Parathyroid adenoma (tissue), 2 donors: ENCODE measurements around the gene VIT.

Experiments
- H2AFZ ChIP-seq: fragments of 300-600 bp; sonication (generic); one replicate; pipeline ENCODE4 v1.7.0; 2017; ENCODE audit warnings: antibody characterized with exemption, mild to moderate bottlenecking
- H3K27ac ChIP-seq: fragments of 300-600 bp; sonication (generic); one replicate; pipeline ENCODE4 v1.7.0; 2017
- H3K27me3 ChIP-seq: fragments of 300-600 bp; sonication (generic); one replicate; pipeline ENCODE4 v1.7.0; 2017; ENCODE audit warnings: low read length; ENCODE audit not compliant: control insufficient read depth, insufficient read depth
- H3K36me3 ChIP-seq: fragments of 300-600 bp; sonication (generic); one replicate; pipeline ENCODE4 v1.7.0; 2017; ENCODE audit warnings: low read length; ENCODE audit not compliant: control insufficient read depth, insufficient read depth
- H3K4me1 ChIP-seq: fragments of 300-600 bp; sonication (generic); one replicate; pipeline ENCODE4 v1.7.0; 2017; ENCODE audit warnings: control low read depth
- H3K4me2 ChIP-seq: fragments of 300-600 bp; sonication (generic); one replicate; pipeline ENCODE4 v1.7.0; 2017; ENCODE audit warnings: low read length
- H3K4me3 ChIP-seq: fragments of 300-600 bp; sonication (generic); one replicate; pipeline ENCODE4 v1.7.0; 2017; ENCODE audit warnings: low read depth, low read length
- H3K79me2 ChIP-seq: fragments of 300-600 bp; sonication (generic); one replicate; pipeline ENCODE4 v1.7.0; 2017; ENCODE audit warnings: control low read depth
- H3K9ac ChIP-seq: fragments of 300-600 bp; sonication (generic); one replicate; pipeline ENCODE4 v1.7.0; 2017; ENCODE audit warnings: mild to moderate bottlenecking
- H3K9me3 ChIP-seq: fragments of 300-600 bp; sonication (generic); one replicate; pipeline ENCODE4 v1.7.0; 2017; ENCODE audit warnings: low read length; ENCODE audit not compliant: control insufficient read depth
- TF ChIP-seq, protein P1 (sequence below): fragments of 300-600 bp; sonication (generic); IDR thresholded peaks from one replicate; pipeline ENCODE4 v1.7.0; 2017; ENCODE audit warnings: antibody characterized with exemption, mild to moderate bottlenecking
- donor health status: primary hyperparathyroidism.

The VIT gene

DNA sequence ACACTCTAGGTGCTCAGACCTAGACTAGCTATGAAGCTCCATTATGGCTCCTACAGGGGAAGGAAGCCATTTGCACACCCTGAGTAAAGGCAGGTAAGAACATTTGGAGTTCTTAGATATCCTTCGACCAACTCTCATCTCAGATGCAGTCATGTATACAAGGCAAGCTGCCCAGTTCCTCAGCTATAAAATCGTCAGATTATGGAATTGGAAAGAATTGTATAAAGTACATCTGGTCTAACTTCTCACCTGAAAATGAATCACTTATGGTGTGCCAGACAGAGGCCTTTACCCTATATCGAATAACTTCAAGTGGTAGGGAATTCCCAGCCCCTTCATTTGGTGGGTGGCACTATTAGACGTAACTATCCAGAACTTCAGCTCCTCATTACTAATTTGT, 79.3 kb downstream of the VIT start:
- Histone ChIP-seq H3K36me3 (no peaks in the 10 kb centered on the region), H3K27me3 (no peaks in the 10 kb centered on the region), H3K79me2 (no peaks in the 10 kb centered on the region), H3K4me3 (no peak overlapping the region), H3K4me1 (no peaks in the 10 kb centered on the region), H3K9ac (no peak overlapping the region), H3K27ac (no peak overlapping the region), H3K4me2 (no peak overlapping the region), H2AFZ (no peak overlapping the region), H3K9me3 (no peaks in the 10 kb centered on the region)
- TF ChIP-seq, protein P1, sequence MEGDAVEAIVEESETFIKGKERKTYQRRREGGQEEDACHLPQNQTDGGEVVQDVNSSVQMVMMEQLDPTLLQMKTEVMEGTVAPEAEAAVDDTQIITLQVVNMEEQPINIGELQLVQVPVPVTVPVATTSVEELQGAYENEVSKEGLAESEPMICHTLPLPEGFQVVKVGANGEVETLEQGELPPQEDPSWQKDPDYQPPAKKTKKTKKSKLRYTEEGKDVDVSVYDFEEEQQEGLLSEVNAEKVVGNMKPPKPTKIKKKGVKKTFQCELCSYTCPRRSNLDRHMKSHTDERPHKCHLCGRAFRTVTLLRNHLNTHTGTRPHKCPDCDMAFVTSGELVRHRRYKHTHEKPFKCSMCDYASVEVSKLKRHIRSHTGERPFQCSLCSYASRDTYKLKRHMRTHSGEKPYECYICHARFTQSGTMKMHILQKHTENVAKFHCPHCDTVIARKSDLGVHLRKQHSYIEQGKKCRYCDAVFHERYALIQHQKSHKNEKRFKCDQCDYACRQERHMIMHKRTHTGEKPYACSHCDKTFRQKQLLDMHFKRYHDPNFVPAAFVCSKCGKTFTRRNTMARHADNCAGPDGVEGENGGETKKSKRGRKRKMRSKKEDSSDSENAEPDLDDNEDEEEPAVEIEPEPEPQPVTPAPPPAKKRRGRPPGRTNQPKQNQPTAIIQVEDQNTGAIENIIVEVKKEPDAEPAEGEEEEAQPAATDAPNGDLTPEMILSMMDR = no peak

DNA sequence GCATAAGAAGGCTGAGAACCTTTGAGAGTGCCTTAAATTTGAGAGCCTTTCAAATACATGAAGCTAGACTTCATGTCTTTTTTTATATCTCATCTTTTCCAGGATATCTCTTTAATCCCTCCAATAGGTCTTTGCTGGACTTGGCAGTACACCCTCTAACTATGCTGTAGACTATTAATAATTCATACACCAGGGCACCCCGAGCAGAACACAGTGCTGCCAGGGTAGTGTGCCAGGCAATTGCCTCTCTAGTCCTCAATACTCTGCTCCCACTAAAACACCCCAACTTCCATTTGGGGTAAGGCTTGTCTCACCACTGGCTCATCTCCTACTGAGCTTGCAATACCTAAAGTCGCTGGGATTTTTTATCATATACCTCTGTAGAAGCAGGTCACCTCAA, 80.8 kb downstream of the VIT start:
- H3K27ac ChIP-seq = no peak overlapping the region
- no peak overlapping the region for H3K9ac ChIP-seq
- H3K9me3 ChIP-seq = no peaks in the 10 kb centered on the region
- TF ChIP-seq, protein P1 = no peak
- H3K36me3 ChIP-seq = no peaks in the 10 kb centered on the region
- H3K4me1 ChIP-seq = no peaks in the 10 kb centered on the region
- H3K27me3 ChIP-seq = no peaks in the 10 kb centered on the region
- no peak overlapping the region for H3K4me2 ChIP-seq
- no peak overlapping the region for H2AFZ ChIP-seq
- no peak overlapping the region for H3K4me3 ChIP-seq
- H3K79me2 ChIP-seq = no peaks in the 10 kb centered on the region

DNA sequence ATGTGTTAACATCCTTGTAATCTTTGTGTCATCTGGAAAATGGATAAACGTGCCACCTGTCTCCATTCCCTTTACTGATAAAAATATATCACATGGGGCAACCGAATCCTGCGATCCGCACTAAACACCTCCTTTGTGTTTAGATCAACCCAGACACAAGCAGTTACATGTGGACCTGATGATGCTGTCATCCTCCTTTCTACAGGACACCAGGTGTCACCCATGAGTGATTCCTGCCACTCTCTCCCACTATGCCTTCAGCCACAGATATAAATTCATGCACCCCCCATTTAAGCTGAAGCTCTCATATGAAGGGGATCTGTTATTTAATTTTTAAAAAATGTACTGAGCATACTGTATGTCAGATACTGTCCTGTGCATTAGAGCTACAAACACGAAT, 81.3 kb downstream of the VIT start:
- H3K4me3 ChIP-seq = no peak overlapping the region
- no peaks in the 10 kb centered on the region for H3K27me3 ChIP-seq
- TF ChIP-seq, protein P1 = no peak
- H3K4me1 ChIP-seq = no peaks in the 10 kb centered on the region
- no peaks in the 10 kb centered on the region for H3K36me3 ChIP-seq
- no peak overlapping the region for H2AFZ ChIP-seq
- H3K27ac ChIP-seq = no peak overlapping the region
- no peaks in the 10 kb centered on the region for H3K9me3 ChIP-seq
- no peak overlapping the region for H3K4me2 ChIP-seq
- no peaks in the 10 kb centered on the region for H3K79me2 ChIP-seq
- H3K9ac ChIP-seq = no peak overlapping the region

DNA sequence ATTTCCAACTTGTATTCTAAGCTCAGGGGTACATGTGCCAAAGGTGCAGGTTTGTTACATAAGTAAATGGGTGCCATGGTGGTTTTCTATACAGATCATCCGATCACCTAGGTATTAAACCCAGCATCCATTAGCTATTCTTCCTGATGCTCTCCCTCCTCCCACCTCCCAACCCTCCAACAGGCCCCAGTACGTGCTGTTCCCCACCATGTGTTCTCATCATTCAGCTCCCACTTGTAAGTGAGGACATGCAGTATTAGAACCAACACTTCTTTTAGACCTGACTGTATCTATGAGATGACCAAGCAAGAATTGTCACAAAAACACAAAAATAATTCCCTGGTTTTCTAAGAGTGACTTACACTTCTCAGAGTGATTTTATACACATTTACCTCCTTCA, 83.0 kb downstream of the VIT start:
- no peak overlapping the region for H3K4me3 ChIP-seq
- TF ChIP-seq, protein P1 = no peak
- H3K27ac ChIP-seq = no peak overlapping the region
- no peaks in the 10 kb centered on the region for H3K4me1 ChIP-seq
- no peak overlapping the region for H3K9ac ChIP-seq
- H3K9me3 ChIP-seq = no peaks in the 10 kb centered on the region
- no peaks in the 10 kb centered on the region for H3K36me3 ChIP-seq
- no peaks in the 10 kb centered on the region for H3K27me3 ChIP-seq
- no peaks in the 10 kb centered on the region for H3K79me2 ChIP-seq
- no peak overlapping the region for H2AFZ ChIP-seq
- no peak overlapping the region for H3K4me2 ChIP-seq

DNA sequence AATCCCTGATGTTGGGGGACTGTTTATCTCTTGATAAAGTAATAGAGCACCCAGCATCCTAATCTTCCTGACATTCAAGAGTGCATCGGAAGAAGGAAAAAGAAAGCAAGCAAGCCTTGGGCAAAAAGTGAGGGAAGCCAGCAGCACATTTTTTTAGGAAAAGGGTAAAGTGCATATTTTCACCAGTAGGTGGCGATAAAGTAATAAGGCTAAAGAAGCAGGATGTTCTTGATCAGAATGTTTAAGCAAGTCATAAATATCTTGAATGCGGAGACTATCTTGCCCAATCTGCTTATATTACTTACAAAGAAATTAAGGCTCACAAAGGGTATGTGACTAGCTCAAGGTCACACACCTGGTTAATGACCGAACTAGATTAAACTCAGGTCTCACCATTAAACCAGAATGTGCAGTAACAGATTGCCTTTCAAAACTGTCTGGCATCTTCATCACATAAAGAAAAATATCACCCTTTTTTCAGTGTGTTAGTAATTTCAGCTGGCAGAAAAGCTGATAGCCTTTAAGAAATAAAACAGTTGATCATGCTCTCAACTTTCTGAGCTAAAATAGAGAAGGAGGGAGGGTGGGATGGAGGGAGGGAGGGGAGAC, 83.8 kb downstream of the VIT start:
- H3K9me3 ChIP-seq = no peaks in the 10 kb centered on the region

More for the DNA sequence above, 83.8 kb downstream of the VIT start:
- H3K79me2 ChIP-seq = no peaks in the 10 kb centered on the region
- no peak overlapping the region for H3K27ac ChIP-seq
- H3K9ac ChIP-seq = no peak overlapping the region
- no peaks in the 10 kb centered on the region for H3K27me3 ChIP-seq
- H3K4me2 ChIP-seq = no peak overlapping the region
- TF ChIP-seq, protein P1 = peak; percentile 76
- H2AFZ ChIP-seq = no peak overlapping the region
- no peaks in the 10 kb centered on the region for H3K36me3 ChIP-seq
- H3K4me3 ChIP-seq = no peak overlapping the region
- no peaks in the 10 kb centered on the region for H3K4me1 ChIP-seq
